SK-N-DZ (cell line): ENCODE measurements around the gene DISP2.

ENCODE experiments used
- DNase-seq: peaks from one replicate; pipeline ENCODE4 v3.0.0-alpha.2; 2015; ENCODE audit warnings: low spot score

DISP2 gene

GRCh38 chr15:40388941-40389823 is 31.2 kb downstream of the DISP2 start:
- DNase-seq: no peak

GRCh38 chr15:40389824-40390595 is 32.0 kb downstream of the DISP2 start:
- no peak for DNase-seq

GRCh38 chr15:40392986-40393948 is 35.2 kb downstream of the DISP2 start:
- DNase-seq: no peak

GRCh38 chr15:40397688-40398412 is 39.8 kb downstream of the DISP2 start:
- no peak for DNase-seq

GRCh38 chr15:40398413-40398873 is 40.4 kb downstream of the DISP2 start:
- no peak for DNase-seq

- DNase-seq: no peak
Observed at GRCh38 chr15:40399370-40399769, 41.4 kb downstream of the DISP2 start.

GRCh38 chr15:40405501-40406381 is 47.7 kb downstream of the DISP2 start, which contains the start of gene IVD:
IVD (plus strand) TSS chr15:40405795; CDS start chr15:40405828, 33 bp downstream.
- DNase-seq: peak; percentile 94

GRCh38 chr15:40407330-40407990 is 49.4 kb downstream of the DISP2 start:
- DNase-seq: no peak

GRCh38 chr15:40409366-40409765 is 51.3 kb downstream of the DISP2 start:
- no peak for DNase-seq

GRCh38 chr15:40410476-40410875 is 52.5 kb downstream of the DISP2 start:
- no peak for DNase-seq

- no peak for DNase-seq
Observed at GRCh38 chr15:40412095-40412759, 54.2 kb downstream of the DISP2 start.

GRCh38 chr15:40413036-40413435 is 55.0 kb downstream of the DISP2 start:
- no peak for DNase-seq

- DNase-seq: no peak
Observed at GRCh38 chr15:40414816-40415215, 56.8 kb downstream of the DISP2 start.

GRCh38 chr15:40415226-40415625 is 57.2 kb downstream of the DISP2 start:
- no peak for DNase-seq

- no peak for DNase-seq
Observed at GRCh38 chr15:40416056-40416455, 58.0 kb downstream of the DISP2 start.

GRCh38 chr15:40418126-40418525 is 60.1 kb downstream of the DISP2 start:
- DNase-seq: no peak

GRCh38 chr15:40420071-40420713 is 62.2 kb downstream of the DISP2 start:
- no peak for DNase-seq

GRCh38 chr15:40420793-40421192 is 62.8 kb downstream of the DISP2 start:
- DNase-seq: no peak
